Measurements from ENCODE around the gene LIFR.
"Not testable (repeated sequence)": the region's sequence is repeated elsewhere in the genome, so short reads cannot be mapped to it uniquely, and the experiment has no call there.

LIFR gene

GRCh38 chr5:38579105-38579504 is 22.7 kb upstream of the LIFR start:
- no peak for DNase-seq

- no peak for DNase-seq
Observed at GRCh38 chr5:38576961-38577684, 20.7 kb upstream of the LIFR start.

GRCh38 chr5:38576442-38576841 is 20.0 kb upstream of the LIFR start:
- DNase-seq = no peak

- no peak for DNase-seq
Observed at GRCh38 chr5:38575476-38575875, 19.0 kb upstream of the LIFR start.

- no peak for DNase-seq
Observed at GRCh38 chr5:38574009-38574408, 17.6 kb upstream of the LIFR start.

- DNase-seq = no peak
Observed at GRCh38 chr5:38573521-38573920, 17.1 kb upstream of the LIFR start.

- DNase-seq = no peak
Observed at GRCh38 chr5:38569180-38569579, 12.7 kb upstream of the LIFR start.

GRCh38 chr5:38567306-38567705 is 10.9 kb upstream of the LIFR start:
- DNase-seq = not testable (repeated sequence)

- DNase-seq = no peak
Observed at GRCh38 chr5:38563624-38564023, 7.2 kb upstream of the LIFR start.

GRCh38 chr5:38562444-38563210 is 6.2 kb upstream of the LIFR start:
- DNase-seq = no peak

GRCh38 chr5:38559428-38559827 is 3.0 kb upstream of the LIFR start:
- DNase-seq = no peak

GRCh38 chr5:38557792-38558191 is 1.3 kb upstream of the LIFR start:
- no peak for DNase-seq

- no peak for DNase-seq
Observed at GRCh38 chr5:38557308-38557710, 863 bp upstream of the LIFR start.

- no peak for DNase-seq
Observed at GRCh38 chr5:38556088-38556598, 303 bp downstream of the LIFR start.

GRCh38 chr5:38555354-38556087 is 925 bp downstream of the LIFR start:
- no peak for DNase-seq

- no peak for DNase-seq
Observed at GRCh38 chr5:38554861-38555260, 1.6 kb downstream of the LIFR start.

- DNase-seq = no peak
Observed at GRCh38 chr5:38554403-38554802, 2.0 kb downstream of the LIFR start.

GRCh38 chr5:38553001-38553521 is 3.4 kb downstream of the LIFR start:
- no peak for DNase-seq

- peak; percentile 60 for DNase-seq
Observed at GRCh38 chr5:38551030-38552017, 5.1 kb downstream of the LIFR start.

GRCh38 chr5:38548064-38548759 is 8.2 kb downstream of the LIFR start:
- DNase-seq = no peak

GRCh38 chr5:38547257-38547656 is 9.2 kb downstream of the LIFR start:
- DNase-seq = no peak
